Astrocyte of the hippocampus (primary cell): Measurements from ENCODE around the gene FLYWCH1.
A peak's percentile ranks its signal among the peaks of the same experiment; 100 is the strongest.

Experiments used
- DNase-seq: peaks from one replicate; pipeline ENCODE4 v3.0.0; 2011; ENCODE audit warnings: low read depth, low spot score

Gene FLYWCH1

DNA sequence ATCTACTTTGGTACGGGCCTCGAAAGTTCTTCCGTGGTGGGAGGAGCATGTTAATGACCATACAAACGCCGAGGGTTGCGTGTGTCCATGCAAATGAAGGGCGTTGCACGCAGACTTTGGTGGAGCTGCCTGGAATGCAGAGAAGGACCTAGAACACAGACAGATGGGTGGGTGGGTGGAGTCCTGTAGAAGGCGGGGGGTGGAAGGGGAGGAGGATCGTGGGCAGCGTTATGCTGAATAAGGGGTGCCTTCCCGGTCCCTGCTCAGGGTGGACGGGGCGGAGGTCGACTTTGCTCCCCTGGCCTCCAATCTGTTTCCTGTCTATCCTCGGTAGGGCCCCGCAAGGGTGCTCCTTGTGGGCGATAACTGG is 56.6 kb downstream of the FLYWCH1 start:
- DNase-seq: no peak

DNA sequence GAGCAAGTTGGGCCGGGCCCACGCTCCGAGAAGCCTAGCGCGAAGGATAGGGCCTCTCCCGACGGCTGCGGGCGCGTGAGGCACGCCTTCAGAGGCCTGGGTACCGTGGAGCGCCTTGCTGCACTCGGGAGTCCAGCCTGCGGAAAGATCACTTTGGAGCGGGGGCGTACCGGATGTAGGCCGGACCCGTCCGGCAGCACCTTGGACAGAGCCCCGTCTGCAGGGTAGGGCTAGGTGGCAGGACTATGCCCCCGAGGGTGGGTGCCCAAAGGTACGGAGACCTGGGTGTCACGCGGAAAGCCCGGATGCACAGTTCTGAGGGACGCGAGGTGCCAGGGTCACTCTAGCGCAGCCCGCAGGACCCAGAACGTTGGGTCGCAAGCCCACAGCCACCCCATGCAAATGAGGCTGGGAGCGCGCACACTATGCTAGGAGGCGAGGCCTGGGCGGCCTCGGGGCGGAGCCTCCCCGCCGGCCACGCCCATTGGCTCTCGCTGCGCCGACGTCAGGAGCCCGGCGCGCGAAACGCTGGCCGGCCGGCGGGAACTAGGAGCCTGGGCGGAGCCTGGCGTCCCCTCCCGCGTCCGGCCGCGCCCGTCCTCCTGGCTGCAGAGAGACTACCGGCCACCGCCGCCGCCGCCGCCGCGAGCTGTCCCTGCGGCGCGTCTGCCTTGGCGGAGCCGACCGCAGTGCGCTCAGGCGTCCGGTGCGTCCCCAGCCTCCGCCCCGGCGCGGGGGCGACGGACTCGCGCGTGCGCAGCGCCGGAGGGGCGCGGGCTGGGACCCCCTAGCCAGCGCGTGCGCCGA is 57.2 kb downstream of the FLYWCH1 start, which contains the start of gene PAQR4:
TSS of gene PAQR4 (plus strand) at position 611 of the 807 bp plus-strand sequence. CDS start 327 bp downstream, outside the sequence.
- peak; percentile 96 for DNase-seq

DNA sequence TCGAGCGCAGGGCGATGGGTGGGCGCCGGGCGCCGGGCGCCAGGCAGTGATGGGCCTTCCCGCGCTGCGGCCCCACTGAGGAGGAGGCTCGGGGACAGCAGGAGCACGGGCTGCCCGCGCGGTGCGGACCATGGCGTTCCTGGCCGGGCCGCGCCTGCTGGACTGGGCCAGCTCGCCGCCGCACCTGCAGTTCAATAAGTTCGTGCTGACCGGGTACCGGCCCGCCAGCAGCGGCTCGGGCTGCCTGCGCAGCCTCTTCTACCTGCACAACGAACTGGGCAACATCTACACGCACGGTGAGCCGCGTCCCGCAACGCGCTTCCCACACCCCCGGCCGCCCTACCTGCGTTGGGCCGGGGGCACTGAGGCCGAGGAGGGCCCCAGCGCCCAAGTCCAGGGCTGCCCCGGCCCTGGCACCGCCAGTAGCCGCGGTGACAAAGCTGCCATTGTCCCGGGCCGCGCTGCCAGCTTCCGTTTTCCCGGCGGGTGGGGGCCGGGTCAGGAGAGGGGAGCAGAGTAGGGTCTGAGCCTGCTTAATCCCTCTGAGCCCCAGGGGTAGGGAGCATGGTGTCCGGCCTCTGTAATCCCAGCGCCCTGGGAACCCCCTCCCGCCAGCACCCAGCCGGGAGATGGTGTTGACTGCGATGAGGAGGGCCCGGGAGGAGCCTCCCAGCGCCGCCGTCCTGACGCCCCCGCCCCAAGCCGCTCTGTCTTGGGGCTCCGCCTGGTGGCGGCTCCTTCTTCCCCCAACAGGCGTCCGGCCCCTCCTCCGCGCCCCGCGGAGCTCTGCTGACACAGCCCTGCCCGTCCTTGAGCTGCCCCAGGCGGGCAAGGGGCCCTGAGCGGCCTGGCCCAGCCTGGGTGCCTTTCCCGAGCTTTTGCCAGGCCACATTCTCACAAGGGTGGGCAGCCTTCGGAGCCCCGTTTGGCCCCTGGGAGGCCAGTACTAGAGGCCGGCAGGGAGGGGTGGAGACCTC is 58.1 kb downstream of the FLYWCH1 start:
- DNase-seq: peak; percentile 70

DNA sequence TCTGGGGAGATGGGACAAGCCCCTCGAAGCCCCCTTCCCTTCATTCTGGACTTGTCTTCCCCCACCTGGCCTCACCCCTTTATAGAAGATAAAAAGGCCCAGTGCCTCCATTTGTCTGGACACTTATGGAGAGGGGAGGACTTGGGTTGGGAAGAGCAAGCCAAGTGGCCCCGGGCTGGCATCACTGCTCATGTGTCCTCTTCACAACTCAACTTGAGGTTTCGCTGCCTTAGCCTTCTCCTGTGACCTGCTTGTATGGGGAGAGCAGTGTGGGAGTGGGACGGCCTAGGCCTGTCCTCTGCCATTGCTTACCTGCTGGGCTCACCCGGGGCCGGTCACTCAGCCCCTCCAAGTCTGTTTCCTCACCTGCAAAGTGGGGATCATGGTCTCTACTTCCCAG is 58.8 kb downstream of the FLYWCH1 start:
- DNase-seq: no peak

DNA sequence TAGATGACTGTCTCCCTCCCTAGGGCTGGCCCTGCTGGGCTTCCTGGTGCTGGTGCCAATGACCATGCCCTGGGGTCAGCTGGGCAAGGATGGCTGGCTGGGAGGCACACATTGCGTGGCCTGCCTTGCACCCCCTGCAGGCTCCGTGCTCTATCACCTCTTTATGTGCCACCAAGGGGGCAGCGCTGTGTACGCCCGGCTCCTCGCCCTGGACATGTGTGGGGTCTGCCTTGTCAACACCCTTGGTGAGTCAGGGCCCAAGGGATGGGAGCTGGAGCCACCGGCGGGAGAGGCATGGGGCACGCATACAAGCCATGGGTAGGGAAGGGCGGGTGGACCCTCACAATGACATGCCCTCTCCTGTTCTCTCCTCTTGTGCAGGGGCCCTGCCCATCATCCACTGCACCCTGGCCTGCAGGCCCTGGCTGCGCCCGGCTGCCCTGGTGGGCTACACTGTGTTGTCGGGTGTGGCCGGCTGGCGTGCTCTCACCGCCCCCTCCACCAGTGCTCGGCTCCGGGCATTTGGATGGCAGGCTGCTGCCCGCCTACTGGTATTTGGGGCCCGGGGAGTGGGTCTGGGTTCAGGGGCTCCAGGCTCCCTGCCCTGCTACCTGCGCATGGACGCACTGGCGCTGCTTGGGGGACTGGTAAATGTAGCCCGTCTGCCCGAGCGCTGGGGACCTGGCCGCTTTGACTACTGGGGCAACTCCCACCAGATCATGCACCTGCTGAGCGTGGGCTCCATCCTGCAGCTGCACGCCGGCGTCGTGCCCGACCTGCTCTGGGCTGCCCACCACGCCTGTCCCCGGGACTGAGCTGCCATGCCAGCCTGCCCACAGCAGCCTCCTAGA is 59.6 kb downstream of the FLYWCH1 start:
- no peak for DNase-seq

DNA sequence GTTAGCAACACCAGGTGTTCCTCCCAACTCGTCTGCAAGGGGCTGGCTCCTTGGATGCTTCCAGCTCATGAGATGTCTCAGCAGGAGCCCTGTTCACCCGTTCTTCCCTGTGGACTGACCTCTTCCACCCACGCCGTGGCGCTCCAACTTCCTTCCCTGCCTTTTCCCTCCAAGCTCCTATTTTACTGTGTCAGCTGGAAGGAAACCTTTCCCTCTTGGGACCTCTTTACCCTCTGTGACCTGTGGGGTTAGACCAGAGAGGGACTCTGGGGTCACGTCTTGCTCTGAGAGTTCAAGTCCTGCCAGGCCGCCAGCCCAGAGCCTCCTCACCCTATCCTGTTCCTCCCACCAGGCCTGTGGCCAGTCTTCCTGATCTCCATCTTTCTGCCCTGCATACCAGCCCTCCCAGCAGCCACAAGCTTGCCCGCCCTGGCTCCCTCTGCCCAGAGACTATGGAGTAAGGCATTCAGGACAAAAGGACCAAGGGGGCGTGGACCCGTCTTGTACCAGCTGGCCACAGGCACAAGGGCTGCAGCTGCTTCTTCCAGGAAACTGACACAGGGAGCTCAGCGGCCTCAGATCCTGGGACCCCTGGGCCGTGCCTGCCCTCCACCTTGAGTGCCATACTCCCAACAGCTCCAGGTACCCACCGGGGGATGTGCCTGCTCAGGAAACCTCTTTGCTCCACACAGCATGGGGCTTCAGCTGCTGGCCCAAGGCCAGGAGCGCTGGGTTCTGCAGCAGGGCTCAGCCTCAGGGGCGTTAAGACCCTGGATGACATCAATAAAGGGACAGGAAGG is 60.5 kb downstream of the FLYWCH1 start:
- DNase-seq: peak; percentile 28

DNA sequence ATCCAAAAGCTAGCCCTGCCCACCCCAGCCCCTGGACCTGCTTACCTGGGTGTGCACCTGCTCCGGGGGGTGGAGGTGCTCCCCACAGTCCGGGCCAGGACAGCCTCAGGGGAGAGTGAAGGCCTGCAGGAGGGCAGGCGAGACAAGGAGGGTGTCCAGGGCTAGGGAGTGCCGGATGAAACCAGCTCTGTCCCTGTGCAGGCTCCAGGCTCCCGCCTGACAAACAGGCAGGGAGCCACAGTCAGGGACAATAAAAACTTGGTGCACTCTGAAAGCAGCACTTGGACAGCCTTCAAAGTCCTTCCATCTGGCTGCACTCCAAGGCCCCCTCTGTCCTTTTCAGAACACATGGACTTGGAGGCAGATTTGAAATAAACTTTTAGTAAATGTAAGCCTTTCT is 61.4 kb downstream of the FLYWCH1 start:
- peak; percentile 44 for DNase-seq

DNA sequence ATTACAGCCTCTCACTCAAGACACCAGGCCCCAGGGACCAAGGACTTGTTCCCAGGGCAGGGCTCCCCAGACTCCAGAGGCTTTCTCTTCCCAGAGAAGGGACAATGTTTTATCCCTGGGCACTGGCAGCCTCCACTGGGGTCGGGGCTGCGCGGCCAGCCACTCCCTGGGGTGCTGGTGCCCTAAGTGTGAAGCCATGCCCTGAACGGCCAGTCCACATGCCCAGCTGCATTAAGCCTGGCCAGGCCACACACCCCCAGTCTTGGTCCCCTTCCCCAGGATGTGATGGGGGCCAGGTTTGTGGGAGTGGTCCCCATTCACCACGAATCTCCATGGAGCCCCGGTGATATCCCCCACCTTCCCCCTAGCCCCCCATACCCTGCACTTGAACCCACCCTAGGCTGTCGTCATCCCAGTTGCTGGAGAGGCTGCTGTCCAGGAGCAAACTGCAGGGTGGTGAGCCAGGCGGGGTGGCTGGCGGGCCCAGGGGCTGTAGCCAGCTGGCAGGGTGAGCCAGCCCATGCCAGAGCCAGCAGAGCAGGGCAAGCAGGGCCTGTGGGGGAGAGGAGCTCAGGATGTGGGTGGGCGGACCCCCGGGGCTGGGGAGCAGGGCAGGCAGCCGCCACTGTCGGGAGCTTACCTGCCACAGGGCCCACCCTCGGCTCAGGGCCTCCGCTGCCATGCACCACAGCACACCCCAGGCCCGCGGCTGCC is 62.0 kb downstream of the FLYWCH1 start:
- DNase-seq: no peak

DNA sequence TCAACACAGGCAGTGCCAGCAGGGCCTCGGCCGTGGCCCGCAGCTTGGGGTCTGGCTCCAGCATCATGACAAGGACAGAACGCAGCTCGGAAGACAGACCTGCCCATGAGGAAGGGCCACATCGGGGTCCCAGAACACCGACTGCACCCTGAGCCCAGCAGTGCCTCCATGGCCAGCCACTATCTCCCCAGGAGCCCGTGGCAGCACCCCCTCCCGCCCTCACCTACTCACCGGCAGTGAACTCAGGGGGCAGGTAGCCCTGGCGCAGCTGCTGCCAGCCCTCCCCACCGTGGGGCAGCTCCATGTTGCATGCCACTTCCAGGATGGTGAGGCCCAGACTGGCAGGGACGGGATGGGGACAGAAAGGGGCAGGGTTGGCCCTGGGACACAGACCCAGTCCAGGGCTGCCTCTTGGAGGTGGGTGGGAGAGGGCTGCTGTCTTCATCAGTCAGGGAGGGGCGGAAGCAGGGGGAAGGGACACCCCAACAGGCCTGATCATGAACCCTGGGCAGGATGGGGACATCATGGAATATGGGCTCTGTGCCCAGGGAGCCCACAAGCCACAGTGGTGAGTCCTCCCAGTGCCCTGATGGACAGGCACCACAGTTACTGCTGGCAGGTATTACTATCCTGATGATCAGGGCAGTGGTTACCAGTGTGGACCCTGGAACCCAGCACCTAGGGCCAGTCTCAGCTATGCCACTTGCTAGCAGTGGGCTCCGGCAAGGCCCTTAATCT is 62.8 kb downstream of the FLYWCH1 start:
- DNase-seq: no peak

DNA sequence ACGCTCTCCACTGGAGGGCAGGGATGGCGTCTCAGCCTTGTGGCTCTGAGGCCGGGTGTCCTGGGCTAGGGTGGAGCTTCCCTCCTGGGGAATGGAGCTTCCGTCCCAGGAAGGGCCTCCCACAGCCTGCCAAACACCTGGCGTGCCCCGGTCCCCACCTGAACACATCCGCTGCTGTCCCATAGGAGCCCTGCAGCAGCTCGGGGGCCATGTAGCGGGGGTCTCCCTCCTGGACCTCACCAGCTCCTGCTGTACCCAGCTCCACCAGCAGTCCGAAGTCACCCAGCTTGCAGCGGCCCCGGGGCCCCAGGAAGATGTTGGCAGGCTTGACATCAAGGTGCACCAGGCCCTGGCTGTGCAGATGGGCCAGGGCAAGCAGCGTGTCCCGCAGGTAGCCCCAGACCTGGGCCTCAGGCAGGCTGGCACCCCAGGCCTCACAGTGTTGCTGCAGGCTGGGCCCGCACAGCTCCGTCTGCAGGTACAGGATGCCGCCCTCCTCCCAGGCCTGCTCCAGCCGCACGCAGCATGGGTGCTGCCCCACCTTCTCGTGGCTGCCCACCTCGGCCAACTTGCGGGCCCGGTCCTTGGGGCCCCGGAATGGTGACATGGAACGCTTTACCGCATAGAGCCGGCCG is 63.5 kb downstream of the FLYWCH1 start:
- DNase-seq: no peak

DNA sequence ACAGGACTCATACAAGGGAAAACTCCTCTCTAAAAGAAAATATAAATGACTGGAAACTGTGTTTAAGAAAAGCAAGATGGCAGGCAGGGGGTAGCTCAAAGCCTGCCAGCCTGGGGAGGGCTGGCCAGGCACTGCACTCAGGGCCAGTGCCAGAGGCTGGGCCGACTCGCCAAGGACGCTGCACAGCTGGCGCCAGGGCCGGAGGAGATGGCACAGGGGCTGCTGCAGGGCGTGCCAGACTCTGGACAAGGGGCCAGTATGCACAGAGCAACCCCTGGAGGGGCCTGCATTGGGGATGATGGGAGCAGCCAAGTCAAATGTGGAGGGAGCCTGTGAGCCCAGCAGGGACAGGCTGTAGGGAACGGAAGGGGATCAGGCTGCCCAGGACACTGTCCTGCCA is 64.5 kb downstream of the FLYWCH1 start:
- no peak for DNase-seq

DNA sequence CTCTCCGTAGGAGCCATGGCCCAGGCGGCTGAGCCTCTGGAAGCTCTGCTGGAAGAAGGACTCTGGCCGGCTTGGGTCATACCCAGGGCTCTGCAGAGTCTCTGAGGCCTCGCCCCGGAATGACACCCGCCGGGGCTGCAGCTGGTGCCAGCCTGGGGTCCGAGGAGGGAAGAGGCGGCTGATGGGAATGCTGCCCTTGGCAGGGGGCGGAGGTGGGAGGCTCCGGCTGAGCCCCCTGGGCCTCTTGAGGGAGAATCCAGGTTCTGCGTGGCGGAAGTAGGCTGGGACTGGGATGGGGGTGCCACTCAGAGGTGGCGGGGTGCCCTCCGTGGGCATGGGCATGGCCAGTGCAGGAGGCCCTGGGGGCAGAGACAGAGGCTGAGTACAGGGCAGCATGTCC is 64.9 kb downstream of the FLYWCH1 start:
- no peak for DNase-seq

DNA sequence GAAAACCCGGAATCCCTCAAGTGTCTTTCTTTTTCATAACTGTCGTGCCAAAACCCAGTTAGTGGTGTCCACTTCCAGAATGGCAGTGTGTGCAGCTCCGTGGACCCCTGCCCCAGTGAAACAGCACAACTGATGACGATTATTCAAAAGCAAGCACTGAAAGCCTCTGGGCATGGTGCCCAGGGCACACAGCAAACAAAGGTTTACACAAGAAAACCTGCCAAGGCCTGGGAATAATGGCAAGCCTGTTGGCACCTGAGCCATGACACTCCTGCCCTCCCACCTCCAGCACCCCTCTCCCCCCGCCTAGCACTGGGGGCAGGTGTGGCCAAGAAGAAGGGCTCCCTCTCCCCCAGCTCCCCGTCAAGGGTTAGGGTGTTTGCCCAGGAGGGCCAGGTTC is 65.7 kb downstream of the FLYWCH1 start:
- peak; percentile 75 for DNase-seq

DNA sequence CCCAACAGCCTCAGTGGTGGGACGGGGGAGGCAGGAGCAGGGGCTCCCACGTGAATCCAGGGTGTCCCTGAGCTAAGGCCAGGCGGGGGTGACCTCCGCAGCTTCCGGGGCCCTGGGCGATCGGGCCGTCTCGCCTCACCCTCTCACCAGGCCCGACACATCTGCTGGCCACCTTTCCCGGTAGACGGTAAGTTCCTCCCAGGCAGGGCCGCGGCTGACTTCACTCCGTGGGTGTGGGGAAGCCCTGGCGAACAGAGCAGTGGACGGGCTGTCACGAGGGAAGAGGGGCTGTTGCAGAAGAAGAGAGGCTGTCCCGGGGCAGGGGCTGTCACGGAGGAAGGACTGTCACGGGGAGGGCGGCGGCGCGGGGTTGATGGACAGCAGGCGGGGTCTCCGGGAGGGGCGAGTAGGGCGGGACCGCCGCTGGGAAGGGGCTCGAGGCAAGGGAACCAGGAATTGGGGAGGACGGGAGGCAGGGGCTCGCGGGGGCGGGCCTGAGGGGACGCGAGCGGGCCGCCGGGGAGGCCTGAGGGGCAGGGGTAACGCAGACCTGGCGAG is 68.0 kb downstream of the FLYWCH1 start:
- DNase-seq: no peak

DNA sequence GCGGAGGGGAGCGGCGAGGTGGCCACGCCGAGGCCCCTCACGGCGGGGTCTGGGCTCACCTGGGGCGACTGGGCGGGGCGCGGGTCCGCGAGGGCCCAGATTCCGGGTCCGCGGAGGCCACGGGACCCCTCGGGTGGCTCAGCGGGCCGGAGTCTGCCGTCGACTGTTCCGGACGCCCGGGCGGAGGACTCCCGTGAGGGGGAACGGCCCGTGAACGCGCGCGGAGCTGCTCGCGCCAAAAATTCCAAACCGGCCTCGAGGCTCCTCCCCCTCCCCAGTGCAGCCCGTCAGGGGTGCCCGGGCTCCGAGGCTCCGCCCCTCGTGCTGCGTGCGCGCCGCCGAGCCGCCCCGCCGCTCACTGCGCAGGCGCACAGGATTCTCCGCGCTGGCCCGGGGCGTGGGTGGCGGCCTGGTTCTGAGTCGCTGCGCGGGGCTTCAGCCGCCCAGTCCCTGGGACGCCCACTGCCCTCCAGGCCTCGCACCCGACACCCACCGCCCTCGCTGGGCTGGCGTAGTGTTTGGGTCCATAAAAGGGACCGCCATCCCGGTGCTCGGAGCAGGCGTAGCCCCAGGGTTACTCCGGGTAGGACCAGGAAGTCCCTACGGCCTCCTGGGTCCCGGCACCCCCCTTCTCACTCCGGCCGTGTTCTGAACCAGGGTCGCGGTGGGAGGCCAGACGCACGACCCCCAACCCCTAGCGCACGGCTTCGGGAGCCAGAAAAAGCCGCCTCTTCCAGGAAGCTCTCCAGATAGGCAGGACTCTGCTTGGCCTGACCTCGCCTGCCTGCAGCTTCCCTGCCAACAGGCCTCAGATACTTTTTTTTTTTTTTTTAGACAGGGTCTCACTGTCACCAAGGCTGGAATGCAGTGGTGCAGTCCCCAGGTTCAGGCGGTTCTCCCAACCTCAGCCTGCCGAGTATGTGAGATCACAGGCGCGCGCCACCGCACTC is 68.8 kb downstream of the FLYWCH1 start, which contains the start of gene PKMYT1:
TSS of gene PKMYT1 (minus strand) at position 220 of the 950 bp plus-strand sequence. CDS start 789 bp downstream, outside the sequence.
- DNase-seq: peak; percentile 96

DNA sequence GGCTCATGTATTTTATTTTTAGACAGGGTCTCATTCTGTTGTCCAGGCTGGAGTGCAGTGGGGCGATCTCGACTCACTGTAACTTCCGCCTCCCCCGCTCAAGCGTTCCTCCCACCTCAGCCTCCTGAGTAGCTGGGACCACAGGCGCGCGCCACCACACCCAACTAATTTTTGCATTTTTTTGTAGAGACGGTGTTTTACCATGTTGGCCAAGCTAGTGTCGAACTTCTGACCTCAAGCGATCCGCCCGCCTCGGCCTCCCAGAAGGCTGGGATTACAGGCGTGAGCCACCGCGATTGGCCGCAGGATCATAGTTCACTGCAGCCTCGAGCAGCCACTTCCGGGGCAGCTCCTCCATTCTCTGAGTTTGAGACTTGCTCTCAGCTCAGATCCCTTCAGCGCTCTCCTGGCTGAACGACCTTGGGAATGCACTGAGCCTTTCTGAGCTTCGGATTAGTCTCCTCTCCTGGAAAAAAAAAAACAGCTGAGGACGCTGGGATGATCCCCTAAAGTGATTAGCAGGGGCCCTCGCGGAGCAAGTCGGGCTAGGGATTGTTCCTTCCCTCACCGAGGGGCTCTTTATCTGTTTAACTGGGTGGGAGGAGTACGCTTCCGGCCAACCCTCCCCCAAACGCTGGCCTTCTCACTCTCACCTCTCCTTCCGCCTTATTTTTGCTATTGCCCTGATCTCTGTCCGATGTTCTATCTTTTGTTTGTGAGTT is 69.6 kb downstream of the FLYWCH1 start:
- DNase-seq: no peak

DNA sequence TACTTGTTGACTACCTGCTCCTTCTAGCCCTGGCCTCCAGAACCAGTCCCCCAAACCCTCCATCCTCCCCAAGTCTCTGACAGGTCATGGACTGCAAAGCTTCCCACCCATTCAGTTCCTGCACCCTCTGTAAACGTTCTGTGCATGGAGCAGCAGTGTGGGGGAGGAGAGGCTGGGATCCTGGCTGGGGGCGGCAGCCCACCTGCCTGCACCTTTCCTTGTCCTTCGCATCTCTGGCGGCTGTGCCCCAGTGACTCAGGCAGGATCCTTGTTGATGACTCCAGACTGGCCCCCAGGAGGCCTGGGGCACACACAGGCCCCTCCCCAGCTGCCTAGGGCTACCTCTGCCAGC is 70.1 kb downstream of the FLYWCH1 start:
- no peak for DNase-seq
